ENCODE measurements around the gene JAM3.

Gene JAM3

GRCh38 chr11:134144744-134145143 lies 75.9 kb downstream of the JAM3 start:
- no peak overlapping the region for H2BK5ac ChIP-seq (ENCODE audit: low read length)
- H2AK5ac ChIP-seq (ENCODE audit: low read depth, low read length) = no peak overlapping the region
- no peak overlapping the region for H3K18ac ChIP-seq (ENCODE audit: low read length)
- H3K27me3 ChIP-seq (ENCODE audit: control insufficient read depth in 3 of 3, insufficient read depth in 3 of 3, low read depth in 1 of 3, low read length in 3 of 3) = no peaks in the 10 kb centered on the region
- H3K14ac ChIP-seq (ENCODE audit: low read length) = no peak overlapping the region
- peaks cover 44 to 97% of the 10 kb centered on the region in 2 donors for H3K36me3 ChIP-seq (replicated peaks in 1 of 2; ENCODE audit: control insufficient read depth in 2 of 2, insufficient read depth in 2 of 2, low read length in 2 of 2)
- no peak overlapping the region for H3K23ac ChIP-seq (ENCODE audit: low read depth, low read length, poor library complexity)
- no peak overlapping the region for H3K4ac ChIP-seq (ENCODE audit: low read length)
- H2AFZ ChIP-seq (ENCODE audit: low read length) = no peak overlapping the region
- H2BK15ac ChIP-seq (ENCODE audit: low read length) = no peak overlapping the region
- H3K27ac ChIP-seq (replicated peaks; ENCODE audit: low read length) = no peak overlapping the region
- H3K79me1 ChIP-seq (ENCODE audit: low read depth, low read length) = peaks cover 1% of the 10 kb centered on the region
- no CpG with 5 or more reads among the region's 5 CpGs for WGBS, 2 donors (ENCODE audit: extremely low coverage in 2 of 2, insufficient read length in 2 of 2, insufficient replicate concordance in 1 of 2)
- H3K9me3 ChIP-seq (replicated peaks in 1 of 2; ENCODE audit: control insufficient read depth in 2 of 2, insufficient read depth in 1 of 2, low read depth in 1 of 2, low read length in 2 of 2) = peaks cover 8 to 18% of the 10 kb centered on the region in 2 donors
- no peak overlapping the region for H4K8ac ChIP-seq (ENCODE audit: low read depth, low read length)
- no peak overlapping the region for H4K91ac ChIP-seq (ENCODE audit: low read depth, low read length, poor library complexity)
- H3K9ac ChIP-seq (ENCODE audit: low read depth, low read length, poor library complexity) = no peak overlapping the region
- no peak overlapping the region for H3K4me2 ChIP-seq (ENCODE audit: insufficient read depth, low read length, poor library complexity, severe bottlenecking)
- H2BK120ac ChIP-seq (ENCODE audit: low read depth, low read length) = no peak overlapping the region
- DNase-seq (ENCODE audit: low spot score) = no peak
- H3K4me3 ChIP-seq (ENCODE audit: low read length in 2 of 2) = no peak overlapping the region
- H3K4me1 ChIP-seq (ENCODE audit: control insufficient read depth in 2 of 2, insufficient read depth in 1 of 2, low read depth in 1 of 2, low read length in 2 of 2) = peaks cover 0 to under 1% of the 10 kb centered on the region in 2 donors
- H2BK12ac ChIP-seq (ENCODE audit: low read length) = no peak overlapping the region

DNA sequence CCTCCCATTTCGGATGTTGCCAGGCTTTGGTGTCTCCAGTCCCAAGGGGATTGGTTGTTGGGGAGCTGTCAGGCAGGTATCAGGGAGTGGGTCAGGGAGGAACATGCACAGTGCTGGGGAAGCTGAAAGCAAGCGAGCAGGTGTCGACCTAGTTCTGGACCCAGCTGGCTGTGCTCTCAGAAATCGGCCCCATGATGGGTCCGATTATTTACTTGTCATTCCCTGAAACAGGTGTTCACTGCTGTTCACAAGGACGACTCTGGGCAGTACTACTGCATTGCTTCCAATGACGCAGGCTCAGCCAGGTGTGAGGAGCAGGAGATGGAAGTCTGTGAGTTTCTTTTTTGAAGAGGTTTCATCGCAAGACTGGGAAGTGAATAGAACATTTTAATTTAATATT lies 76.8 kb downstream of the JAM3 start:
- H3K27me3 ChIP-seq (ENCODE audit: control insufficient read depth in 3 of 3, insufficient read depth in 3 of 3, low read depth in 1 of 3, low read length in 3 of 3) = no peaks in the 10 kb centered on the region
- H2BK120ac ChIP-seq (ENCODE audit: low read depth, low read length) = no peak overlapping the region
- no peak overlapping the region for H3K23ac ChIP-seq (ENCODE audit: low read depth, low read length, poor library complexity)
- no peak overlapping the region for H3K4me2 ChIP-seq (ENCODE audit: insufficient read depth, low read length, poor library complexity, severe bottlenecking)
- no peak overlapping the region for H2BK5ac ChIP-seq (ENCODE audit: low read length)
- H3K9ac ChIP-seq (ENCODE audit: low read depth, low read length, poor library complexity) = no peak overlapping the region
- H3K27ac ChIP-seq (replicated peaks; ENCODE audit: low read length) = no peak overlapping the region
- no peak for DNase-seq (ENCODE audit: low spot score)
- no peak overlapping the region for H2BK15ac ChIP-seq (ENCODE audit: low read length)
- peaks cover 43 to 99% of the 10 kb centered on the region in 2 donors for H3K36me3 ChIP-seq (replicated peaks in 1 of 2; ENCODE audit: control insufficient read depth in 2 of 2, insufficient read depth in 2 of 2, low read length in 2 of 2)
- no peak overlapping the region for H2BK12ac ChIP-seq (ENCODE audit: low read length)
- no peak overlapping the region for H3K4me3 ChIP-seq (ENCODE audit: low read length in 2 of 2)
- H3K79me1 ChIP-seq (ENCODE audit: low read depth, low read length) = no peaks in the 10 kb centered on the region
- H2AK5ac ChIP-seq (ENCODE audit: low read depth, low read length) = no peak overlapping the region
- H4K8ac ChIP-seq (ENCODE audit: low read depth, low read length) = no peak overlapping the region
- no peak overlapping the region for H2AFZ ChIP-seq (ENCODE audit: low read length)
- H3K18ac ChIP-seq (ENCODE audit: low read length) = no peak overlapping the region
- H3K9me3 ChIP-seq (replicated peaks in 1 of 2; ENCODE audit: control insufficient read depth in 2 of 2, insufficient read depth in 1 of 2, low read depth in 1 of 2, low read length in 2 of 2) = peaks cover 8 to 18% of the 10 kb centered on the region in 2 donors
- no peak overlapping the region for H3K14ac ChIP-seq (ENCODE audit: low read length)
- no peaks in the 10 kb centered on the region for H3K4me1 ChIP-seq (ENCODE audit: control insufficient read depth in 2 of 2, insufficient read depth in 1 of 2, low read depth in 1 of 2, low read length in 2 of 2)
- H3K4ac ChIP-seq (ENCODE audit: low read length) = no peak overlapping the region
- no CpG with 5 or more reads among the region's 8 CpGs for WGBS, 2 donors (ENCODE audit: extremely low coverage in 2 of 2, insufficient read length in 2 of 2, insufficient replicate concordance in 1 of 2)
- H4K91ac ChIP-seq (ENCODE audit: low read depth, low read length, poor library complexity) = no peak overlapping the region

DNA sequence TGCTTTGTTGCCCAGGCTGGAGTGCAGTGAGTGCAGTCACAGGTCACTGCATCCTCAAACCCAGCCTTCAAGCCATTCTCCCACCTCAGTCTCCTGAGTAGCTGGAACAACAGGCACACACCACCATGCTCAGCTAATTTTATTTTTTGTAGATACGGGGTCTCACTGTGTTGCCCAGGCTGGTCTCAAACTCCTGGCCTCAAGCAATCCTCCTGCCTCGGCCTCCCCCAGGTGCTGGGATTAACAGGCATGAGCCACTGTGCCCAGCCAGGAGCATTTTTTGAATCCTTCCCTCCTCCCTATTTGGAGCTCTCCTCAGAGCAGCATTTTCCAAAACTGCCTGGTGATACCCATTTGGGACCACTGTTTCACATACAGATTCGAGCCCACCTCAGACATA lies 77.7 kb downstream of the JAM3 start:
- Histone ChIP-seq H2BK120ac (ENCODE audit: low read depth, low read length) (no peak overlapping the region), H3K27ac (replicated peaks; ENCODE audit: low read length) (no peak overlapping the region), H3K4me2 (ENCODE audit: insufficient read depth, low read length, poor library complexity, severe bottlenecking) (no peak overlapping the region), H3K4me1 (ENCODE audit: control insufficient read depth in 2 of 2, insufficient read depth in 1 of 2, low read depth in 1 of 2, low read length in 2 of 2) (no peaks in the 10 kb centered on the region), H3K18ac (ENCODE audit: low read length) (no peak overlapping the region), H3K79me1 (ENCODE audit: low read depth, low read length) (no peaks in the 10 kb centered on the region), H3K36me3 (replicated peaks in 1 of 2; ENCODE audit: control insufficient read depth in 2 of 2, insufficient read depth in 2 of 2, low read length in 2 of 2) (peaks cover 43 to 99% of the 10 kb centered on the region in 2 donors), H3K4ac (ENCODE audit: low read length) (no peak overlapping the region), H2BK15ac (ENCODE audit: low read length) (no peak overlapping the region), H3K4me3 (ENCODE audit: low read length in 2 of 2) (no peak overlapping the region), H2BK12ac (ENCODE audit: low read length) (no peak overlapping the region), H2AFZ (ENCODE audit: low read length) (no peak overlapping the region), H2BK5ac (ENCODE audit: low read length) (no peak overlapping the region), H3K23ac (ENCODE audit: low read depth, low read length, poor library complexity) (no peak overlapping the region), H2AK5ac (ENCODE audit: low read depth, low read length) (no peak overlapping the region), H3K14ac (ENCODE audit: low read length) (no peak overlapping the region), H4K8ac (ENCODE audit: low read depth, low read length) (no peak overlapping the region), H3K27me3 (ENCODE audit: control insufficient read depth in 3 of 3, insufficient read depth in 3 of 3, low read depth in 1 of 3, low read length in 3 of 3) (no peaks in the 10 kb centered on the region), H3K9ac (ENCODE audit: low read depth, low read length, poor library complexity) (no peak overlapping the region), H3K9me3 (replicated peaks in 1 of 2; ENCODE audit: control insufficient read depth in 2 of 2, insufficient read depth in 1 of 2, low read depth in 1 of 2, low read length in 2 of 2) (peaks cover 8 to 14% of the 10 kb centered on the region in 2 donors), H4K91ac (ENCODE audit: low read depth, low read length, poor library complexity) (no peak overlapping the region)
- no CpG with 5 or more reads among the region's 3 CpGs for WGBS, 2 donors (ENCODE audit: extremely low coverage in 2 of 2, insufficient read length in 2 of 2, insufficient replicate concordance in 1 of 2)
- DNase-seq (ENCODE audit: low spot score) = no peak

- no peak overlapping the region for H3K4me3 ChIP-seq (ENCODE audit: low read length in 2 of 2)
- no peak overlapping the region for H3K4me2 ChIP-seq (ENCODE audit: insufficient read depth, low read length, poor library complexity, severe bottlenecking)
- no peaks in the 10 kb centered on the region for H3K4me1 ChIP-seq (ENCODE audit: control insufficient read depth in 2 of 2, insufficient read depth in 1 of 2, low read depth in 1 of 2, low read length in 2 of 2)
- H2AFZ ChIP-seq (ENCODE audit: low read length) = no peak overlapping the region
- H3K27me3 ChIP-seq (ENCODE audit: control insufficient read depth in 3 of 3, insufficient read depth in 3 of 3, low read depth in 1 of 3, low read length in 3 of 3) = no peaks in the 10 kb centered on the region
- no peak overlapping the region for H2BK120ac ChIP-seq (ENCODE audit: low read depth, low read length)
- peak overlapping the region; percentile 24 for H3K4ac ChIP-seq (ENCODE audit: low read length)
- H2BK5ac ChIP-seq (ENCODE audit: low read length) = no peak overlapping the region
- no peak overlapping the region for H4K91ac ChIP-seq (ENCODE audit: low read depth, low read length, poor library complexity)
- H3K36me3 ChIP-seq (replicated peaks in 1 of 2; ENCODE audit: control insufficient read depth in 2 of 2, insufficient read depth in 2 of 2, low read length in 2 of 2) = peaks cover 52 to 99% of the 10 kb centered on the region in 2 donors
- WGBS, 2 donors (ENCODE audit: extremely low coverage in 2 of 2, insufficient read length in 2 of 2, insufficient replicate concordance in 1 of 2) = no CpG with 5 or more reads among the region's 16 CpGs
- no peak overlapping the region for H3K23ac ChIP-seq (ENCODE audit: low read depth, low read length, poor library complexity)
- H4K8ac ChIP-seq (ENCODE audit: low read depth, low read length) = no peak overlapping the region
- H3K14ac ChIP-seq (ENCODE audit: low read length) = no peak overlapping the region
- H3K9me3 ChIP-seq (replicated peaks in 1 of 2; ENCODE audit: control insufficient read depth in 2 of 2, insufficient read depth in 1 of 2, low read depth in 1 of 2, low read length in 2 of 2) = peaks cover 0 to 11% of the 10 kb centered on the region in 2 donors
- no peak overlapping the region for H3K27ac ChIP-seq (replicated peaks; ENCODE audit: low read length)
- H2BK15ac ChIP-seq (ENCODE audit: low read length) = no peak overlapping the region
- H2AK5ac ChIP-seq (ENCODE audit: low read depth, low read length) = no peak overlapping the region
- no peak overlapping the region for H3K18ac ChIP-seq (ENCODE audit: low read length)
- peaks cover 2% of the 10 kb centered on the region for H3K79me1 ChIP-seq (ENCODE audit: low read depth, low read length)
- DNase-seq (ENCODE audit: low spot score) = no peak
- H2BK12ac ChIP-seq (ENCODE audit: low read length) = no peak overlapping the region
- H3K9ac ChIP-seq (ENCODE audit: low read depth, low read length, poor library complexity) = no peak overlapping the region
Observed at GRCh38 chr11:134149371-134149770, 80.5 kb downstream of the JAM3 start.
